Gastroesophageal sphincter (tissue), 3 donors: ENCODE measurements around the gene TAF11.

Experiments used
- CTCF ChIP-seq, 4 experiments: fragments of 200-600 bp in 2 of 4; fragments of 450-650 bp in 2 of 4; sonication (generic) in 1 of 4; IDR thresholded peaks; one replicate each; pipeline ENCODE4 v1.5.1; 2017 to 2019; ENCODE audit warnings: antibody characterized with exemption in 4 of 4, mild to moderate bottlenecking in 2 of 4, moderate library complexity in 2 of 4
- EP300 ChIP-seq: sonication (generic); formaldehyde crosslinking; IDR thresholded peaks from one replicate; pipeline ENCODE4 v1.6.1; 2017; ENCODE audit warnings: antibody characterized with exemption, mild to moderate bottlenecking

GRCh38 chr6:34914358-34914757, 26.5 kb upstream of the TAF11 start:
- TF ChIP-seq CTCF (IDR thresholded peaks at IDR 0.05): no peak
- no peak for TF ChIP-seq EP300
